ENCODE data around the gene COL17A1. TPM values are rescaled to one million over a fixed set of nuclear protein-coding genes. Genes with fewer than 3 reads are reported as not detected.

The COL17A1 gene
- total RNA-seq, 1 donor from 2014 or later: 1.7 TPM

DNA sequence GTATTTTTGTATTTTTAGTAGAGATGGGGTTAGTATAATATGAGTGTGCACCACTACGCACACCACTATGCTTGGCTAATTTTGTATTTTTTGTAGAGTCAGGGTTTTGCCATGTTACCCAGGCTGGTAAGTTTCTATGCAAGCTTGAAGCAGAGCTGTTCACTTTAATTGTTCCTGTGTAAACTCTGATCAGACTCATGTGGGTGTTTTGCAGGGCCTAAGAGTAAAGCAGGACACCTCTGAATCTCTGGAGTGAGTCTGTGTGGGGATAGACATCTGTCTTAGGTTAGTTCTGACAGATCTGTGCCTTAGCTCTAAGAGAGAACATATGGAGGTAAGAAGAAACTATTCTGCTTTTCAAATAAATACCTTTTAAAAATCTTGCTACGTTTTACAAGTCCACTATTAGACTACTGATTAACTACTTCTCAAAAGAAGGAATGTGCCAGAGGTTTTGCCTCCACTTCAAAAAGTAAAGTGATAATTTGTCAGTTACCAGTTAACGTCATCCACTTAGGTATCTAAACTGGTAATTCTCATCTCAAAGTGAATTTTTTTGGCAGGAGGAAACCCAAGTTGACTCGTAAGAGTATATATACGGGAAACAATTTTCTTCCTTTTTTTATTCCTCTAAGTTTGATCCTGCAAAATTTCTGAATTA, 1.1 kb downstream of the COL17A1 start:
- DNase-seq (ENCODE audit: low read depth): no peak
- TF ChIP-seq, protein P1, sequence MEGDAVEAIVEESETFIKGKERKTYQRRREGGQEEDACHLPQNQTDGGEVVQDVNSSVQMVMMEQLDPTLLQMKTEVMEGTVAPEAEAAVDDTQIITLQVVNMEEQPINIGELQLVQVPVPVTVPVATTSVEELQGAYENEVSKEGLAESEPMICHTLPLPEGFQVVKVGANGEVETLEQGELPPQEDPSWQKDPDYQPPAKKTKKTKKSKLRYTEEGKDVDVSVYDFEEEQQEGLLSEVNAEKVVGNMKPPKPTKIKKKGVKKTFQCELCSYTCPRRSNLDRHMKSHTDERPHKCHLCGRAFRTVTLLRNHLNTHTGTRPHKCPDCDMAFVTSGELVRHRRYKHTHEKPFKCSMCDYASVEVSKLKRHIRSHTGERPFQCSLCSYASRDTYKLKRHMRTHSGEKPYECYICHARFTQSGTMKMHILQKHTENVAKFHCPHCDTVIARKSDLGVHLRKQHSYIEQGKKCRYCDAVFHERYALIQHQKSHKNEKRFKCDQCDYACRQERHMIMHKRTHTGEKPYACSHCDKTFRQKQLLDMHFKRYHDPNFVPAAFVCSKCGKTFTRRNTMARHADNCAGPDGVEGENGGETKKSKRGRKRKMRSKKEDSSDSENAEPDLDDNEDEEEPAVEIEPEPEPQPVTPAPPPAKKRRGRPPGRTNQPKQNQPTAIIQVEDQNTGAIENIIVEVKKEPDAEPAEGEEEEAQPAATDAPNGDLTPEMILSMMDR (conservative IDR thresholded peaks at IDR 0.05; ENCODE audit: low read depth, low read length): no peak
- no peak overlapping the region for H3K4me3 ChIP-seq (ENCODE audit: low read depth, low read length)

DNA sequence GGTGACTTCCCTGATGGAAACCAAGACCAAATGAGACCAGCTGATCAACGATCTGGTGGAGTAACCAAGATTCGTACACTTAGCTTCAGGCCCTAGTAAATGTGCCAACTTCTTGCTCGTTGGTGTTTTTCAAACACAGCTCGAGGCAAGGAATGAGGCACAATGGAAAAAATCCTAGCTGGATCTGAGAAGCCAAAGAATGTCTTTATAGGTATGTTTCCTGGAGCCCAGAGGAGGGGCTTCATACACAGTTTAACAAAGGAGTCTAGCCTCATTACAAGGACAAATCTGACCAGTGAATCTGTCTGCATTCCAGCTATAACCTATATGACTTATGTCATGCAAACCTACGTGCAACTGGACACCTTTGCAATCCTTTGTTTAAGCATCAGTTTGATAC, 3.7 kb downstream of the COL17A1 start:
- TF ChIP-seq, protein P1 (conservative IDR thresholded peaks at IDR 0.05; ENCODE audit: low read depth, low read length): no peak
- DNase-seq (ENCODE audit: low read depth): no peak
- no peak overlapping the region for H3K4me3 ChIP-seq (ENCODE audit: low read depth, low read length)

GRCh38 chr10:104080762-104081161, 4.9 kb downstream of the COL17A1 start:
- no peak overlapping the region for H3K4me3 ChIP-seq (ENCODE audit: low read depth, low read length)
- TF ChIP-seq, protein P1 (conservative IDR thresholded peaks at IDR 0.05; ENCODE audit: low read depth, low read length): peak; percentile 75
- no peak for DNase-seq (ENCODE audit: low read depth)

DNA sequence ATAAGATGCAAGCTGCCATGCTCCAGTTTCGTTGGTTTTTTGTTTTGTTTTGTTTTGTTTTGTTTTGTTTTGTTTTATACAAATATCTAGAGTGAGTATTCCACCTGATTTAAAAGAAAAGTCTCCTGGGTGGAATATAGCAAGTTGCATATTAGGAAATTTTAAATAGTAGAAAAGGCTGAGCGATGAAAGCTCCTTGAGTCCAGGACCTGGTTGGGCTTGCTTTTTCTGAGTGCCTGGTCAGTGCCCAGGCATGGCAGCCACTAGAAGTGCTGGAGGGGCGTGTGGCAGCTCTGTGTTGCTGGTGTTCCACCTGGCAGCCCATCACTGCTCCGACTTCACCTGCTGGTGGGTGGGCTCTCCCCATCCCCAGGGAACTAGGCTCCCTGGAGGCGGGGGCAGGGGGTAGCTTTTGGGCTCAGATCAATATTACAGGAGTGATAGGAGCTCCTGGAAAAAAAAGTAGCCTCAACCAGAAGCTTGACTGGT, 8.0 kb downstream of the COL17A1 start:
- DNase-seq (ENCODE audit: low read depth): no peak
- TF ChIP-seq, protein P1 (conservative IDR thresholded peaks at IDR 0.05; ENCODE audit: low read depth, low read length): no peak
- no peak overlapping the region for H3K4me3 ChIP-seq (ENCODE audit: low read depth, low read length)

DNA sequence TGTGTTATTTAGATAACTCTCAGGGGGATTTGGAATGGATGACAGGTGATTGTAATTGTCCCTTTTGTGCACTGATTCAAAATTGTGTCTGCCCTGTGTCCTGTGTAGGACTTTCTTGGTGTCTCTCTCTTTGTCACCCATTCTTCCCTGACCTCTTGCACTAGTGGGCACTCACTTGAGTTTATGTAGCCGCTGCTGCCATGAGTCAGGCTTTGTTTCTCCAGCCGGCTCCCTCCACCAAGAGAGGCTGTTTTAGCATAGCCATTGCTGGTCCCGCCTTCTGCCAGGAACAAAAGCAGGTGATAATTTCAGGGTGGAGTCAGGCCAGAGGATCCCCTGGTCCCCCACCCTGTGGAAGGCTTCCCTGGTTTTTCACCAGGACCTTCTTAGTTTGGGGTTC, 8.4 kb downstream of the COL17A1 start:
- TF ChIP-seq, protein P1 (conservative IDR thresholded peaks at IDR 0.05; ENCODE audit: low read depth, low read length): no peak
- H3K4me3 ChIP-seq (ENCODE audit: low read depth, low read length): no peak overlapping the region
- no peak for DNase-seq (ENCODE audit: low read depth)

DNA sequence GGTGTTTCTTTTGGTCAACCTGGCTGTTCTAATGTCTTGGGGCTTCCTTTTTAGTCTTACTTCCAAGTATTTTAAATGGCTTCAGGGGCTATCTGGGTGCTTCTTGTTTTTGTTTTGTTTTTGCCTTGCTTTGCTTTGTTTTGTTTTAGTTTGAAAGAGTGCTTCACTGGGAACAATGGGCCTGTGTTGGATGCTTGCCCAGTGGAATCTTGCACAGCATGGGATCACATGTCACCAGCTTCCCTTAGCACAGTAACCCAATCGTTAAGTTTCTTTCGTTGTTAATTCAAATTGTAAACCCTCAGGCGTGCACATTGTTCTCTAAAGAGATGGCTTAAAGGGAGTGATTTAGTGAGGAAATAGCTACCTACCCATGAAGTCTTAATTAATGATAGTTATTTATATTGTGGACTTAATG, 8.9 kb downstream of the COL17A1 start:
- no peak overlapping the region for H3K4me3 ChIP-seq (ENCODE audit: low read depth, low read length)
- peak; percentile 50 for DNase-seq (ENCODE audit: low read depth)
- TF ChIP-seq, protein P1 (conservative IDR thresholded peaks at IDR 0.05; ENCODE audit: low read depth, low read length): no peak

GRCh38 chr10:104074505-104074904, 11.2 kb downstream of the COL17A1 start:
- TF ChIP-seq, protein P1 (conservative IDR thresholded peaks at IDR 0.05; ENCODE audit: low read depth, low read length): no peak
- no peak for DNase-seq (ENCODE audit: low read depth)
- no peak overlapping the region for H3K4me3 ChIP-seq (ENCODE audit: low read depth, low read length)
